ENCODE data around the gene SLC6A17.

DNA sequence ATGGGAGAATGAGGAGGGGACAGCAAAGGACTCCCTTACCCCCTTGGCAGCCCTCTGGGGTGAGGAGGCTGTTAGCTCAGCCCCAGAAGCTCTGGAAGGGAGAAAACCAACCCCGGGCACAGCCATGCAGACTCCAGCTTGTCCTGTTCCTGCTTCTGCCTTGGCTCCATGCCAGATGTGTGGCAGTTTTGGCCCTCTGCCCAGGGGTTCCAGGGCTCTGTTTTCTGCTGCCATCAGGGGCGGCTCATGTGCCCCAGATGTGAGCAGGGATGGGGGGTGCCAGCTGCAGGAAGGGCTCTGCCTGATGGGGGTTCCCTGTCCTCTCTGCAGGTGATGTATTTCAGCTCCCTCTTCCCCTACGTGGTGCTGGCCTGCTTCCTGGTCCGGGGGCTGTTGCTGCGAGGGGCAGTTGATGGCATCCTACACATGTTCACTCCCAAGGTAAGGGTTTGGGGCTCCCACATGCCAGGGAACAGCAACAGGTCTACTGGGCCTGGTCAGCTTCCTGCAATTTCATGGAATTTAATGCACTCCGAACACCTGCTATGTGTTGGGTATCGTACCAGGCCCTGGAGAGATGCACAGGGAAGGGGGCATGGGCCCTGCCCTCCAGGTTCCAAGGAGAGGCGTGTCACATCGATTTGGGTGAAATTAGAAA lies 26.1 kb downstream of the SLC6A17 start:
- TF ChIP-seq ZNF70 (CRISPR knock-in tag; IDR thresholded peaks at IDR 0.05) (no peak), TCF4 (CRISPR knock-in tag; IDR thresholded peaks at IDR 0.05; ENCODE audit: borderline replicate concordance) (peak; percentile 77; the same call in 1 of the 2 replicates), ESRRG (CRISPR knock-in tag; IDR thresholded peaks at IDR 0.05) (no peak), CREB5 (CRISPR knock-in tag; IDR thresholded peaks at IDR 0.05; ENCODE audit: low read depth) (no peak), ZFP30 (CRISPR knock-in tag; IDR thresholded peaks at IDR 0.05) (no peak), PATZ1 (CRISPR knock-in tag; IDR thresholded peaks at IDR 0.05; ENCODE audit: borderline replicate concordance) (no peak), ZFP3 (CRISPR knock-in tag; IDR thresholded peaks at IDR 0.05) (no peak)
